CD4-positive, alpha-beta T cell treated with Interleukin-6 at 100 ng/mL for 8 hours (primary cell): ENCODE data around the gene CACNA1D.
"Not testable (repeated sequence)": the region's sequence is repeated elsewhere in the genome, so short reads cannot be mapped to it uniquely, and the experiment has no call there.

Experiments used
- DNase-seq: peaks from one replicate; pipeline ENCODE4 v3.0.0-alpha.2; 2020; ENCODE audit warnings: mixed read lengths, low spot score

The CACNA1D gene

GRCh38 chr3:53530205-53530604 is 35.8 kb downstream of the CACNA1D start:
- no peak for DNase-seq

- DNase-seq = no peak
These were observed 37.3 kb downstream of the CACNA1D start for GRCh38 chr3:53531749-53532148.

- DNase-seq = no peak
These were observed 39.1 kb downstream of the CACNA1D start for GRCh38 chr3:53533472-53533871.

DNA sequence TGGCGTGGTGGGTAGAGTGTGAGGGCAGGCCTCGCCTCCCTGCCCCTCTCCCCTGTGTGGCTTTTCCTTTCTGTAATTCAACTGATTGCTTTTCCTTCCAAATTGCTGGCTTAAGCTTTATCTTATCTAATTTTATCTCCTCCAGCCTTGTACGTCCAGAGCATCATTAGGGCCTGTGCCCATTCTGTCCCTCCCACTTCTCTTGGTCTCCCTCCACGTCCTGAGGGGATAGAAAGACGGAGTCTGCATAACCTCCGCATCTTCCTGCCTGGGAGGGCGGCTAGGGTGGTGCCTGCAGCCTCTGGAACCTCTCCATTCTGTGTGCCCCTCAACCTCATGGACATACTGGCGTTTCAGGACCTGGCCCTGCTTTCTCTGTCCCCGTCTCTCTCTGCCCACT is 39.8 kb downstream of the CACNA1D start:
- no peak for DNase-seq

DNA sequence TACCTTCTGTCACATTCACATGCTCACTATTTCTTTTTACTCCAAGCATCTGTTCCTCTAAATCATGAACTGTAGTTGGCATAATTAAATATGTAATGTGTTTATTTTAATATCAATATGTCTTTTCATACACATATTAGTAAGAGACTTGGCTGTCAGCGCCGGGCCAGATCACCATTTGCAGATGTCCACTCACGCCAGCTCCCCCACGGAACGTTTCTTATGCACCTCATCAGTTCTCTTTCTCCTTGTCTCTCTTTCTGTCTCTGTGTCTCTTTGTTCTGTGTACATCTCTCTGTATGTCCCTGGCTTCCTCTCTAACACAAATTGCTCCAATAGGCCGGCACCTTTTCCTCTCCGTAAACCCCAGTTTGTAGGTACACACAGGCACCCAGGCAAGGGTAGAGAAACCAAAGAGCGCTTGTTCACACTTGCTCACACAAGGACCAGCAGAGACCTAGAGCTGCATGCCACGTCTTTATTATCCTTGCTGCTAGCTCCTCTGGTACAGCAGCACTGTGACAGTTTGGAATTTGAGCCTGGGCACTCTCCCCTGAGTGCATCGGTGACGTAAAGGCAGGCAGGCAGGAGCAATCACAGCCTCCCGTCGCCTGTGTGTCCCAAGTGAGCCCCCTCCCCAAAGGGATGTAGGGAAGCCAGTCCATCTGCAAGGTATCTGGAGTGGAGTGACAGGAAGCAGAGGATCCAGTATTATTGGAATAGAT is 40.4 kb downstream of the CACNA1D start:
- DNase-seq = no peak

GRCh38 chr3:53536282-53536681 is 41.9 kb downstream of the CACNA1D start:
- DNase-seq = no peak

DNA sequence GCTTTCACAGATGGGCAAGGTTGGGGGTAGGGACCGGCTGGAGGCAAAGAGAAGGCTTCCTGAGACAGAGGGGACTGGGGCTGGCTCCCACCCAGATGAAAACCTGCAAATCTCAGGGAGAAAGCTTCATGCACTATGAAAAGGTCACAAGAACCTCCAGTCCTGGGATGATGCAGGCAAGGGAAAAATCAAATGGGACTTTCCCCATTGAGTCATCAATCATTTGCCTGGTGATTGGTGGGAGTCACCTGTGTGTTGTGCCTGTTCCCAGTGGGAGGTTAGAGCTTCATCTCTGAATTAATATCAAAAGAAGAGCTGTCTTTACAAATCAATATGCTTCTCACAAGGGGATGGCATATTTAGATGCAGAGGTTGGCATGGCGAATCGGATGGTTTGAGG is 49.9 kb downstream of the CACNA1D start:
- DNase-seq = no peak

DNA sequence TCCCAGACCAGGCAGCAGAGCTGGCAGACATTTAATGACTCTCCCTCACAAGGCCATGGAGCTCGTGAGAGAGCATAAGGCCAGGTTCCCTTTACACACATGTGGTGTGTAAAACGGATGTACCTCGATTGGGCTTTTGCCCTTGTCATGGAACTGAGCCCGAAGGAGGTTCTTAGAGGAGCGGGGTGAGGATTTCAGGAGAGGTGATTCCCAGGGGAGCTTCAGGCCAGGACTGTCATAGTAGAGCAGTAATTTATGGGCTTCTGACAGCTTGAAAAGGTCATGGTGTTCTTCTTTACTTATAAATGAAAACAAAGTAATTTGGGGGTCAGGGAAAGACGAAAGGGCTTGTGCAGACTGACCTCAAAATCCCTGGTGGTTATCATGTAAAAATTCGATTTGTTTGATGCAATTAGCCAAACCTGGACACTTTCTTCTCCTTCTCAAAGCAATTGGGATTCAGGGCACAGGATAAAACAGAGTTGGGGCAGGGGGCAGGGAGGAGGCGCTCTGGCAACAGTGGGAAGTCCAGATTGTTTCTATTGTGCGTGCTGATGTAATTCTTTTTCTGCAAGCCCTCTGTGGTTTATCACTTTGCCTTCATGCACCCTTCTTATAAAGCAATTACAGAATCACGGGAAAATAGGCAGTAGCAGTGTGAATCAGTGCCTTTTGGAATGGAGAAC is 51.0 kb downstream of the CACNA1D start:
- no peak for DNase-seq

DNA sequence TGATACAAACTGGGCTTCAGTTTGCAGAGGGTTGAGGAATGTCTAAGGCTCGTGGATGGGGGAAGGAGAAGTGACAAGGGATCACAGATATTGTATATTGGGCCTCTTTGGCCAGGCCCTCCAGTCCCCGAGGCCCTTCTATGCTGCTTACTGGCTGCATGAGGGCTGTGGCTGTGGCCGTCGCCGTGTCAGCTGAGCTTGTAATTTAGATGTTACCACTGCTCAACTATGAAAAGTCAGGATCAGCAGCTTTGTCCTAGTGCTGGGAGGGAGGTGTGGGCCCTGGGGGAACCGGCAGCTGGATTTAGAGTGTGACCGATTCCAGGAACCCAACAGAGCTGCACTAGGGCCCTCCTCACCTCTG is 51.6 kb downstream of the CACNA1D start:
- no peak for DNase-seq

DNA sequence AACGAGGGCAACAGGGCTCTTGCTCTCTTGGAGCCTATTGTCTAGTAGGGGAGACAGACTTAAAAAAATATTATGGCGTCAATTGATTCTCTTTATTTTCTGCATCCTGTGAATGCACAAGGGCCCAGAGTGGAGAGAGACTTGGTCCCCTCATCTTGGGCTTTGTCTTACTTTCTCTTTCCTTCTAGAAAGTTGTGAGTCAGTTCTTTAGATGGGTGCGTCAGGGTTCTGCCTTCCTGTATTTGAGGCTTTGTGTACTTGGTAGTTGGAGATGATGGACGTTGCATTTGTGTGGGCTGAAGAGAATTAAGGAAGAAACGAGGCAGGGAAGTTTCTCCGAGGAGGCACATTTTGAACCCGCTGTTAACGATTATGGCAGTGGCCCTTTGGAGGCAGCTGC is 52.9 kb downstream of the CACNA1D start:
- no peak for DNase-seq

- DNase-seq = no peak
These were observed 55.7 kb downstream of the CACNA1D start for GRCh38 chr3:53550005-53550620.

GRCh38 chr3:53551324-53551723 is 56.9 kb downstream of the CACNA1D start:
- DNase-seq = no peak

GRCh38 chr3:53552730-53553129 is 58.3 kb downstream of the CACNA1D start:
- no peak for DNase-seq

GRCh38 chr3:53553200-53553599 is 58.8 kb downstream of the CACNA1D start:
- no peak for DNase-seq

GRCh38 chr3:53554559-53555067 is 60.2 kb downstream of the CACNA1D start:
- DNase-seq = no peak

- no peak for DNase-seq
These were observed 60.7 kb downstream of the CACNA1D start for GRCh38 chr3:53555068-53555588.

DNA sequence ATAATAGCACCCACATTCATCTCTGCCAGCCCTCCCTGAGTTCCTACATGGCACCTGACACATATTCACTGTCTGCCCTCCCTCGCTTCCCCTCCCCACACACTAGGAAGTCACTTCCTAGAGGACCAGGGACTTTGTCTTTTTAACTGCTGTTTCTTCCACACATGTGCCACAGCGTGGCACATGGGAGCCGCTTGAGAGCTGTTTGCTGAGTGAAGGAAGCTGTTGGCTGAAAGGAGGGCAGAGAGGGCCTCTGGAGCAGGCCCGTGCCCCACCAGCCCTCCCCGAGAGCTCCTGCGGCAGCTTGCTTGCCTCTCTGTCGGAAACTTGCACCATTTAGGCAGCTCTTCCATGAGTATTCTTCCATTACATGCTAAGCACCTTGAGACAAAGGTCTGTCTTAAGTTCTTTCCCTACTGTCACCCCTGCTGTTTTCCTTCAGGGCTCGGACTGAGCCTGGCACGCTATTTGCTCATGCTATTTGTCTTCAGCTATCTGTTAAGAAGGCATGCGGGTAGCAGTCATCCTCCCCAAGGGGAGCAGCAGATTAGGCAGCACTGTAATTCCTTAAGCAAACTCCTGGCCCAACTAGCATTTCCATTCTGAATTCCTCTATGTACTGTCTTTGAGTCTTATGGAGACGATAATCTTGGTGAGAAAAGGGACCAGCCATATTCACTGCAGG is 72.2 kb downstream of the CACNA1D start:
- DNase-seq = no peak

- no peak for DNase-seq
These were observed 75.7 kb downstream of the CACNA1D start for GRCh38 chr3:53570081-53570480.

GRCh38 chr3:53570709-53571108 is 76.3 kb downstream of the CACNA1D start:
- no peak for DNase-seq

DNA sequence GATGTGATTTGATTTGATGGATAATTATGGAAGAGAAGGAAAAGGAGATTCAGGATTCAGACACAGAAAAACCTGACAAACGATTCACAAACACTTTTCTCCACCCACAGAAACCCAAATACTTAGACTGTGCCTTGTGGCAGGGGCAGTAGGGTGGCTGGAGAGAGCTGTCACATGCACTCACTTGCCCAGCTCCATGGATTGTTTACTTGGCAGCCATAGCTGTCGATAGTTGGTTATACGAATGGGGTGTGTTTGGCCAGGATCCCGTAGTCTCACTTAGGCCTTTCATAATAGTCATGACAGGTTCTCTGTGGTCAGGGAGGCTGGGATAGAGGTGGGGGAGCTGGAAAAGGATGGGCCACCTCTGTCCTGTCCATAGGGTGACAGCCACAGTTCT is 76.9 kb downstream of the CACNA1D start:
- DNase-seq = no peak

DNA sequence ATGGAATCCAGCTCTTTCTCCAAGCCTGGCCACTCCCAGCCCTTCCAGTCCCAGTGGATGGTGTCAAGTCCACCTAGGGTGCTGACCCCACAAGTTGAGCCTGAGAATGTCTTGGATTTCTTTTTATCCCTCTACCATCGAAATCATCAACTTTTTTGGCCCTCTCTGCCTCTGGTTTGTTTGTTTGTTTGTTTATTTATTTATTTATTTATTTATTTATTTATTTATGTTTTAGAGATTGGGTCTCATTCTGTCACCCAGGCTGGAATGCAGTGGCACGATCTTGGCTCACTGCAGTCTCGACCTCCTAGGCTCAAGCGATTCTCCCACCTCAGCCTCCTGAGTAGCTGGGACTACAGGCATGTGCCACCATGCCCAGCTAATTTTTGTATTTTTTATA is 77.8 kb downstream of the CACNA1D start:
- not testable (repeated sequence) for DNase-seq

DNA sequence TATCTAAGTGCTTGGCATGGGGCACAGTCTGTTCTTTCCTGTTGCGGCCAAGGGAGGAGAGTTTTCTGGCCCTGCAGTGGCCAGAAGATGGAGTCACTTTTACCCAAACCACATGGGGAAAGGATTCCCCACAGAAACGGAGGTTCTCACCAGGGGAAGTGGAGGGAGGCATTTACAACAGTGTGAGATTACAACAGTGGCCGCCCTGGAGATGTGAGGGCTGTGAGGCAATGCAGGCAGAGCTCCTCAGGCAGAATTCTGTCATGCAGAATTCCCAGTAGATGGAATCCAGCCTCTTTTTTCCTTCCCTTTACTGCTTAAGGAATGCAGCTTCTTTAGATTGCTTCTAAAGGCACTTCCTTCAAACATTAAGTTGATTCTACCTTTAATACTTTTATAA is 83.1 kb downstream of the CACNA1D start:
- DNase-seq = no peak
